Fibroblast of villous mesenchyme (primary cell): ENCODE results near the gene PWWP2A. TPM values are rescaled to one million over a fixed set of nuclear protein-coding genes. Genes with fewer than 3 reads are reported as not detected.
"Not testable (repeated sequence)": the region's sequence is repeated elsewhere in the genome, so short reads cannot be mapped to it uniquely, and the experiment has no call there.

Source experiments
- DNase-seq: peaks from one replicate; pipeline ENCODE4 v3.0.0-alpha.2; 2010; ENCODE audit warnings: low read depth
- H3K4me3 ChIP-seq: 2 replicates; pipeline ENCODE4 v1.5.1; 2011; ENCODE audit warnings: low read depth, mild to moderate bottlenecking, low read length
- total RNA-seq: library from RNA; depleted of rRNA; stranded (reverse); fragments of >200 nt; gene quantifications from 2 replicates; pipeline ENCODE4 v1.2.3, GENCODE V29; 2012
- TF ChIP-seq, protein P1 (sequence below): IDR thresholded peaks from 2 replicates; pipeline ENCODE4 v1.5.1; 2012; ENCODE audit warnings: low read depth, mild to moderate bottlenecking, low read length; ENCODE audit not compliant: insufficient read depth

Gene PWWP2A
- total RNA-seq, 1 donor, result 25.5 TPM

DNA sequence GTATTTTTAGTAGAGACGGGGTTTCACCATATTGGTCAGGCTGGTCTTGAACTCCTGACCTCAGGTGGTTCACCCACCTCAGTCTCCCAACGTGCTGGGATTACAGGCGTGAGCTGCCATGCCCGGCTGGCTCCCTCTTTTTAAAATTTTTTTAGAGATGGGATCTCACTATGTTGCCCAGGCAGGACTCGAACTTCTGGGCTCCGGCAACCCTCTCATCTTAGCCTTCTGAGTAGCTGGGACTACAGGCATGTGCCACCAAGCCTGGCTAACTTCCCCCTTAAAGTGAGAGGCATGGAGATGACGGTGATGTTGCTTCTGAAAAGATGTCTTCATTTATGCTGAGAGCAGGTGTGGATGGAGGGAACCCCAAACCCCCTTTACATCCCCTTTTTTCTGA is 43.7 kb upstream of the PWWP2A start:
- no peak for DNase-seq
- no peak overlapping the region for H3K4me3 ChIP-seq
- TF ChIP-seq, protein P1, sequence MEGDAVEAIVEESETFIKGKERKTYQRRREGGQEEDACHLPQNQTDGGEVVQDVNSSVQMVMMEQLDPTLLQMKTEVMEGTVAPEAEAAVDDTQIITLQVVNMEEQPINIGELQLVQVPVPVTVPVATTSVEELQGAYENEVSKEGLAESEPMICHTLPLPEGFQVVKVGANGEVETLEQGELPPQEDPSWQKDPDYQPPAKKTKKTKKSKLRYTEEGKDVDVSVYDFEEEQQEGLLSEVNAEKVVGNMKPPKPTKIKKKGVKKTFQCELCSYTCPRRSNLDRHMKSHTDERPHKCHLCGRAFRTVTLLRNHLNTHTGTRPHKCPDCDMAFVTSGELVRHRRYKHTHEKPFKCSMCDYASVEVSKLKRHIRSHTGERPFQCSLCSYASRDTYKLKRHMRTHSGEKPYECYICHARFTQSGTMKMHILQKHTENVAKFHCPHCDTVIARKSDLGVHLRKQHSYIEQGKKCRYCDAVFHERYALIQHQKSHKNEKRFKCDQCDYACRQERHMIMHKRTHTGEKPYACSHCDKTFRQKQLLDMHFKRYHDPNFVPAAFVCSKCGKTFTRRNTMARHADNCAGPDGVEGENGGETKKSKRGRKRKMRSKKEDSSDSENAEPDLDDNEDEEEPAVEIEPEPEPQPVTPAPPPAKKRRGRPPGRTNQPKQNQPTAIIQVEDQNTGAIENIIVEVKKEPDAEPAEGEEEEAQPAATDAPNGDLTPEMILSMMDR, result no peak

DNA sequence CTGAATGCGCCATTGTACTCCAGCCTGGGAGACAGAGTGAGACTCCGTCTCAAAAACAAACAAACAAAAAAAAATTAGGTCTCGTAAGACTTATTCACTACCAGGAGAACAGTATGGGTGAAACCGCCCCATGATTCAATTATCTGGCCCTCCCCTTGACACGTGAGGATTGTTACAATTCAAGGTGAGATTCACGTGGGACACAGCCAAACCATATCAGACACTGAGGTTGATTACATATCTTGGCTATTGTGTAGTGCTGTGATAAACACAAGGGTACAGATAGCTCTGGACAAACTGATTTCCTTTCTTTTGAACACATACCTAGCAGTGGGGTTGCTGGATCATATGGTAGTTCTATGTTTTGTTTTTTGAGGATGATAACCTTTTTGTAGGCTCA is 42.4 kb upstream of the PWWP2A start:
- H3K4me3 ChIP-seq, result no peak overlapping the region
- no peak for DNase-seq
- TF ChIP-seq, protein P1, result no peak

DNA sequence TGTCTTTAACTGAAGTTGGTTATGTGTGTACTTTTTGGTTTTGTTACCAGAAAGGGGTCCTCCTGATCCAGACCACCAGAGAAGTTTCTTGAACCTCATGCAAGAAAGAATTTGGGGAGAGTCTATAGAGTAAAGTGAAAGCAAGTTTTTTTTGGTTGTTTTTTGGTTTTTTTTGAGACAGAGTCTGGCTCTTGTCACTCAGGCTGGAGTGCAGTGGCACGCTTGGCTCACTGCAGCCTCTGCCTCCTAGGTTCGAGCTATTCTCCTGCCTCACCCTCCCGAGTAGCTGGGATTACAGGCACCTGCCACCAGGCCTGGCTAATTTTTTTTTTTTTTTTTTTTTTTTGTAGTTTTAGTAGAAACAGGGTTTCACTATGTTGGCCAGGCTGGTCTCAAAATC is 41.6 kb upstream of the PWWP2A start:
- not testable (repeated sequence) for H3K4me3 ChIP-seq, DNase-seq

DNA sequence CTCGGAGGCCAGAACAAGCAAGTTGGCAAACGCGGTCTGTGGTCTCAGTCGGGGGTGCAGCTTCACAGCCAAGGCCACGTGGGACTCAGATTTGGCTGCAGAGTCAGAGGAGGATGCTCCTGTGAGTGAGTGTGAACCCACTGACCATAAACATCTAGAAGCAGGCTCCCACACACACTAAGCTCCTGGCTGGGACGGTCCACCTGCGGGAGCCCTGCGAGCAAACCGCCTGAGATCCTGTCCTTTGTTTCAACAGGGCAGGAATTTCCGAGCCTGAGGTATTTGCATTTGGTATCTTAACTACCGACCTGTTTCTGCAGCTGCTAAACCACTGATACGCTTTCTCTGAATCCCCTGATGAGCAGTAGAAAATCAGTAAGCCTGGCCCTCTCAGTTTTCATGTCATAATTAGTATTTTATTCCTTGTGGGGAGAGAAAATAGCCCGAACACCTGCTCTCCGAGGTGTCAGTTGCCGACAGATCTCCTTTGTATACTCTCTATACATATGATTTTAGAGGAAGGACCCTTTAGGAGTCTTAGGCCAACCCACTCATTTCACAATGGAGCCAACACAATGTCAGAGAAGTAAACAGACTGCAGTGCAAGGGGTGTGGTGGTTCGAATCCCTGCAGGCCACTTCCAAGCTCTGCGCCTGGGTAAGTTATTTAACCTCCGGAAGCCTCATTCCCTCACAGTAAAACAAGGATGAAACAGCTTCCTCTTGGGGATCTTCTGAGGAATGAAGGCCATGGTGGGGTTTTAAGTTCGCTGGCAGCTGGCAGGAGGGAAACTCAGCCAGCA is 40.9 kb upstream of the PWWP2A start:
- DNase-seq, result no peak
- H3K4me3 ChIP-seq, result no peak overlapping the region
- TF ChIP-seq, protein P1, result no peak

DNA sequence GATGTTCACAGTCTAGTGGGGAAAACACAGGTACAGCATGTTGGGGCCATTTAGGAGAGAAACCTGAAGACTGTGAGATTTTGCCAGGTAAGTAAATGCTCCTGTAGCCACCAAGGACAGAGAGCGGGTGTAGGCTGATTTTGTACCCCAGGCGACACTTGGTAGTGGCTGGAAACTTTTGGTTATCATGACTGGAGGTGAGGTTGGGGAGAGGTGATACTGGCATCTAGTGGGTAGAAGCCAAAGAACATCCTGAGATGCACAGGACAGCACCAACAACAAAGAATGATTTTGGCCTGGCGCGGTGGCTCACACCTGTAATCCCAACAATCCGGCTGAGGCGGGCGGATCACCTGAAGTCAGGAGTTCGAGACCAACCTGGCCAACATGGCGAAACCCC is 38.8 kb upstream of the PWWP2A start:
- TF ChIP-seq, protein P1, result no peak
- H3K4me3 ChIP-seq, result no peak overlapping the region
- DNase-seq, result no peak

DNA sequence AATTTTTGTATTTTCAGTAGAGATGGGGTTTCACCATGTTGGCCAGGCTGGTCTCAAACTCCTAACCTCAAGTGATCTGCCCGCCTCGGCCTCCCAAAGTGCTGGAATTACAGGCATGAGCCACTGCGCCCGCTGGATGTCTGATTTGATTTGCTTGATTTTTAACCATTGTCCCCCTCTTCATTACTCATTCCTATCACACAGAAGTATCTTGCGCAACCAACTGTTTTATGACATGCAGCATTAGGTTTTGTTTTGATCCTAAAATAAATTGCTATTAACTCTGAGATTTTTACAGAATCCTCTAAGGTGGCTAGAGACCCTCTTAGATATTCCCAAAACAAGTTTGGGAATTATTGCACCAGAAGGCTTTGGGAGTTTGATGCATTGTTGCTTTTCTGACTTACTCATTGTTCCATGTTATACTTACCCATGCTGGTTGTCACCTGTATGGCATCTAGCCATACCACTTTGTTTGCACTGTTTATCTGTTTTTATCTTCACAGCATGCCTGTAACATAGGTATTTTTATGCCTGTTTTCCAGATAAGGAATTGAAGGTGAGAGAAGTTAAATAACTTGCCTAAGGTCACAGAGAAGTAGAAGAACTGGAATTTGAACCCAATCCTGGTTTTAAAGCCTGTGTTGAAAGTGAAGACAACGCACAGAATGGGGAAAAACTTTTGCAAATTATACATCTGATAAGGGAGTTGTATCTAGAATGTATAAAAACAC is 35.9 kb upstream of the PWWP2A start:
- TF ChIP-seq, protein P1, result no peak
- no peak overlapping the region for H3K4me3 ChIP-seq
- no peak for DNase-seq

DNA sequence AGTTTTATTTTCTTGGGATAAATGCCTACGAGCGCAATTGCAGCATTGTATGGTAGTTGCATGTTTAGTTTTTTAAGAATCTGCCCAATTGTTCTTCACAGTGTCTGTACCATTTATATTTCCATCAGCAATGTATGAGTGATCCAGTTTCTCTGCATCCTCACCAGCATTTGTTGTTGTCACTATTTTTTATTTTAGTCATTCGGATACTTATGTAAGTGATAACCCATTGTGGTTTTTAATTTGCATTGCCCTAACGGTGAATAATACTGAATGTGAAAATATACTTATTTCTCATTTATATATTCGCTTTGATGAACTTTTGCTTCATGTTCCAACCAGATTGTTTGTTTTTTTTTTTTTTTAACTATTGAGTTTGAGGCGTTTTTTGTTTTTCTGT is 33.7 kb upstream of the PWWP2A start:
- H3K4me3 ChIP-seq, result no peak overlapping the region
- no peak for DNase-seq
- TF ChIP-seq, protein P1, result no peak
